Measurements from ENCODE around the gene C20orf141. TPM values are rescaled to one million over a fixed set of nuclear protein-coding genes. Genes with fewer than 3 reads are reported as not detected.
"Not testable (repeated sequence)": the region's sequence is repeated elsewhere in the genome, so short reads cannot be mapped to it uniquely, and the experiment has no call there.

Gene C20orf141
- polyA plus RNA-seq, 4 donors, result not detected

DNA sequence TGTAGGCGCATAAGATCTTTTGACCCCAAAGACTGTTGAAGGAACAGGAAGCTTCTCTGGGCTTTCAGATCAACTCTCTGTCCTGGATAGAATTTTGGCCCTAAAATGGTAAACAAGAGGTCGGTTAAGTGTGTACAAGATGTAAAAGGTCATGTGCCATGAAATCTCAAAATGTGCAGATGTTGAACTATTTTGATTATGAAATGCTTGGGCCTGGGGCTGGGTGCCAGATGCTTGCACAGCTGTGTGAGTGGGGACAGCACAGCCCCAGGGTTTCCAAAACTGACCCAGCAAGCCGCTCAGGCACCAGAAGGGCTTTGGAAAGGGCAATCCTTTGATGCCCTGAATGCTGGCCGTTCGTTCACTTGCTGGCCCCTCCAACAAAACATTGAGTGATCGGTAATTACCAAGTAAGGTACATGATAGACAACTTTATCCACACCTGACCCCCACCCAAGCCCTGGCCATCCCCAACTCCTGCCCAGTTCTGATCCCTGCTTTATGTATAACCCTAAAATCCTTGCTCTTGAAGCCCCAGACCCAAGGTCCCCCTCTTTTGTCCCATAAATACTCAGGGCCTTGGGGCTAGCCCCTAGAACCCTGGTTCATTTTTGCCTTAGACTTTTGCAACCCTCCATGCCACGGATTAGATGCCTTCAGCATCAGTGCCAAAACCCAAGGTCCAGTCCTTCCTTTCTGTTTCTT lies 3.3 kb downstream of the C20orf141 start:
- no peak for DNase-seq (ENCODE audit: low read depth in 4 of 4, low spot score in 3 of 4)

- DNase-seq (ENCODE audit: low read depth in 4 of 4, low spot score in 3 of 4), result no peak
Observed at GRCh38 chr20:2820084-2820895, 5.5 kb downstream of the C20orf141 start.

DNA sequence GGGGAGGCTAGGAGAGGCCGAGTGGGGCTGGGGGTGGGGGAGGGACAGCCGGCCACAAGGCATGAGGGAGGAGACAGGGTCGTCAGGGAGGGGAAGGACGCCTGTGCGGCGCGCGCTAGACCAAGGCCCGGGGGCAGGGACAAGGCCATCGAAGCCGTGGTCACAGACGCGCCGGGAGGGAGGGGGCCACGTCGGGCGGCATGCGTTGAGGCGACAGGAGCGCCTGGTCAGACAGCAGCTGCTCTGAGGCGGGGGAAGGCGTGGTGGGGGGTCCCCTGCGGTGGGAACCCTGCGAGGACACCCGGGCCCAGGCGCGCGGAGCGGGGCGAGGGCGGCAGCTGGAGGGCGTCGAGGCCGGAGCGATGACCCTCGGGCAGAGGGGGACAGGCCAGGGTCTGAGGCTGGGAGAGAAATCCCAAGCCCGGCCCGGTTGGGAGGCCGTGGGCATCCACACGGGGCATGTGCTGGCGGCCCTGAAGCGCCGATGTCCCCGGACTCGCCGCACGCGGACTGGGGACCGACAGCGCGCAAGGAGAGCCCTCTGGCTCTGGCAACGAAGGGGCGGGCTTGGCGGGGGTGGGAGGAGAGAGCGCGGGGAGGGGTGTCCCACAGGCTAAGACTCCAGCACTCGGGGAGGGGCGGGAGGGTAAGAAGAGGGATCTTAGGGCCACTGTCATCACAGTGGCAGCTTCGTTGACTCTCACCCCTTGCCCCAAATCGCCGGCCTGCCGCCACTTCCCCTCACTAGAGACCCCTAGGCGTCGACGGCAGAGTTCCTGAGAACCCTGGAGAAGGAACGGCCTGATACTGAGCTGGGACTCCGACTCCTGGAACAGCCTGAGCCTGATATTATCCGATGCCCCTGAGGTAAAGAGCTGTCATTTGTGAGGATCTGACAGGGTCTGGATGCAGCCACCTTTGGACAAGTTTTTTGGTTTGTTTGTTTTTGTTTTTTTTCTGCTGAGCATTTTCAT lies 6.4 kb downstream of the C20orf141 start:
- no peak for DNase-seq (ENCODE audit: low read depth in 4 of 4, low spot score in 3 of 4)

DNA sequence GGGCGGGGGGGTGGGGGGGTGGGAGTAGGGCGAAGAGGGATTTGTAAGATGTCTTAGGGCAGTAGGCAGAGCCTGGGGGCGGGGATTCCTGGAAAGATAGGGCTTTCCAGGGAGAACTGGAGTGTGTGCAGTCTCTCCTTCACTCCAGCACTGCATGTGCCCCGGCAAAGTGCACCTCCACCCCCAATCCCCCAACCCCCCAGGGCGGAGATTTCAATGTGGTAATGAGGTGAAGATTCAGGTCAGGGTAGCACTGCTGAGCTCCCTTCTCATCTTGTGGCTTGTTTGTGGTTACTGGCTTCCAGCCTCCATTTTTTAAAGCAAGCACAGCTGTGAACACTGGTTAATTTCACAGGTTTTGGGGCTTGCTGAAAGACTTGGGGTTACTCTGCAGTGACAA lies 7.3 kb downstream of the C20orf141 start:
- no peak for DNase-seq (ENCODE audit: low read depth in 4 of 4, low spot score in 3 of 4)

DNA sequence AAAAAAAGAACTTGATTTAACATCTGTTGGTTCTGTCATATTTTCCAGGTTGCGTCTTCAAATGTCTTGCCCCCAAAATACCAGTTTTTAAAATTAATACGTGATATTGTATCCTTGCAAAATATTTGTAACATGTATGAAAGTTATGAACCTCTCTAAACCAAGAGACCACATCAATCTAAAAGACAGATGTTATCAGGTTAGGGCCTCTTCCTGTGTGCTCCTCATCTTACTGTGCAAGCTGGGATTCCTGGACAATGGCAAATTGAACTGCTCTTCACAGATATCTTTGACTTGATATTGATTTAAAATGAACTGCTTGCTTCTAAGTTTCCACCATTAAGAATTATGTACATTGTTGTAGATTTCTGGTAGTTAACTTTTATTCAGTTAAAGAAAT lies 11.0 kb downstream of the C20orf141 start:
- no peak for DNase-seq (ENCODE audit: low read depth in 4 of 4, low spot score in 3 of 4)

GRCh38 chr20:2826655-2827054 lies 11.9 kb downstream of the C20orf141 start:
- DNase-seq (ENCODE audit: low read depth in 4 of 4, low spot score in 3 of 4), result no peak

DNA sequence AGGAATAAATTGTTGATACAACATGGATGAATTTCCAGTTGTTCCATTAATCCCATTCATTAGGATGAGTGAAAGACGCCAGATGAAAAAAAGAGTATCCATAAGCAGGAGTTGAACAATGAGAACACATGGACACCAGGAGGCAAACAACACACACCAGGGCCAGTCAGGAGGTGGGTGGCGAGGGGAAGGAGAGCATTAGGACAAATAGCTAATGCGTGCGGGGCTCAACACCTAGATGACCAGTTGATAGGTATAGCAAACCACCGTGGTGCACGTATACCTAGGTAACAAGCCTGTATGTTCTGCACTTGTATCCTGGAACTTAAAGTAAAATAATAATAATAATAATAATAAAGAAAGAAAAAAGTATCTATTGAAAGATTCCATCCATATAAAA lies 14.6 kb downstream of the C20orf141 start:
- DNase-seq (ENCODE audit: low read depth in 4 of 4, low spot score in 3 of 4), result no peak

- DNase-seq (ENCODE audit: low read depth in 4 of 4, low spot score in 3 of 4), result not testable (repeated sequence)
Observed at GRCh38 chr20:2831206-2831605, 16.4 kb downstream of the C20orf141 start.

DNA sequence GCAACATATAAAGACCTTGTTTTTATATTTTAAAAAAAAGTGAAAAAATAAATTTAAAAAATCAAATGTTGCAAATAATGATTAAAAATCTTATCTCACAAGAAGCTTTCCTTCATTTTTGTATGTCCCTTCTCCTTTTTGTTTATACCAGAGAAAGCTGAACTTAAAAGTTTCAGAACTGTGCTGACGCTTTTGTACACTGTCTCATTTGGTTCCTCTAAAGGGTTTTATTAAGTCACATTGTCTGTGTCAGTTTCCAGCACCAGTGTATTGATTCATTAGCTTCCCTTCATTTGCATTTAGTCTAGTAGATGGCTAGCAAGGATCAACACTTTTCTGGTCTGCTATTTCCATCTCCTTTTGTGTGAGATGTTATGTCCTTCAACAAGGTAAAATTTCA lies 19.0 kb downstream of the C20orf141 start:
- DNase-seq (ENCODE audit: low read depth in 4 of 4, low spot score in 3 of 4), result no peak

DNA sequence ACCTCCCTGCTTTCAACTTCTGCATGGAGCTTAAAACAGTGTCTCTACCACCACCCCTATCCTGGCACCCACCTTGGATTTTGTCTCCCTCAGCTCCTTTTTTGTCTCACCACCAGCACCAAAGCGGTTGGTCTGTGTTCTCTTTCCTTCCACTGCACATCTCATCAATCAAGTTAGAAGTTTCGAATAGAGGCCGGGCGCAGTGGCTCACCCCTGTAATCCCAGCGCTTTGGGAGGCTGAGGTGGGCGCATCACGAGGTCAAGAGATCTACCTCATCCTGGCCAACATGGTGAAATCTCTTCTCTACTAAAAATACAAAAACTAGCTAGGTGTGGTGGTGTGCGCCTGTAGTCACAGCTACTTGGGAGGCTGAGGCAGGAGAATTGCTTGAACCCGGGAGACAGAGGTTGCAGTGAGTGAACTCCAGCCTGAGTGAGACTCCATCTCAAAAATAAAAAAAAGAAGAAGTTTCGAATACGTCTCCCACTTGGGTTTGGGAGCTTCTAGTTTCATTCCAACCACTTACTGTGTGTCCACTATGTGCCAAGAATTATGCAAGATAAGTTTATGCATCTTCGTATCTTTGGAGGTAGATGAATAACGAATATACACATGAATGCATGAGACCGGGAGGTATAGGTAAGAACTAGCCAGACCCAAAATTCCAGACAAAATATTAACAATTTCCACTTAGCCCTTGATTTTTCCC lies 19.8 kb downstream of the C20orf141 start:
- DNase-seq (ENCODE audit: low read depth in 4 of 4, low spot score in 3 of 4), result no peak

GRCh38 chr20:2835331-2835796 lies 20.6 kb downstream of the C20orf141 start:
- DNase-seq (ENCODE audit: low read depth in 4 of 4, low spot score in 3 of 4), result no peak

DNA sequence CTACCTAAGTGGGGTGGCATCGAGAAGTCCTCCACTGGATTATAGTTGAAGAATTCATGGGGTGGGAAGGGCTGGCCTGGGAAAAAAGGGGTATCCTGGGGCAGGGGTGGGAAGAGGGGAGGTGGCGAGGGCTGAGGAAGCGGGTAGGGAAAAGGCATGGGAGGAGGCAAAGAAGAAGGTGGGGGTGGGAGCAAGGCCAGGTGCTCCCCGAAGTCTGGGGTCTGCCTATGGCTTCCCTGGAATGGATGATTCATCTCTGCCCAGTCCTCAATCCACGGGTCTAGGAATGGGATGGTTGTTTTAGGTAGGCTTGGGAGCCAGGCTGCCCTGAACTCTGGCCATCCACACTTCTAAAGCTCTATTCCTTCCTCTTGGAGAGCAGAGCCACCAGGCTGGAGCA lies 21.2 kb downstream of the C20orf141 start:
- no peak for DNase-seq (ENCODE audit: low read depth in 4 of 4, low spot score in 3 of 4)

DNA sequence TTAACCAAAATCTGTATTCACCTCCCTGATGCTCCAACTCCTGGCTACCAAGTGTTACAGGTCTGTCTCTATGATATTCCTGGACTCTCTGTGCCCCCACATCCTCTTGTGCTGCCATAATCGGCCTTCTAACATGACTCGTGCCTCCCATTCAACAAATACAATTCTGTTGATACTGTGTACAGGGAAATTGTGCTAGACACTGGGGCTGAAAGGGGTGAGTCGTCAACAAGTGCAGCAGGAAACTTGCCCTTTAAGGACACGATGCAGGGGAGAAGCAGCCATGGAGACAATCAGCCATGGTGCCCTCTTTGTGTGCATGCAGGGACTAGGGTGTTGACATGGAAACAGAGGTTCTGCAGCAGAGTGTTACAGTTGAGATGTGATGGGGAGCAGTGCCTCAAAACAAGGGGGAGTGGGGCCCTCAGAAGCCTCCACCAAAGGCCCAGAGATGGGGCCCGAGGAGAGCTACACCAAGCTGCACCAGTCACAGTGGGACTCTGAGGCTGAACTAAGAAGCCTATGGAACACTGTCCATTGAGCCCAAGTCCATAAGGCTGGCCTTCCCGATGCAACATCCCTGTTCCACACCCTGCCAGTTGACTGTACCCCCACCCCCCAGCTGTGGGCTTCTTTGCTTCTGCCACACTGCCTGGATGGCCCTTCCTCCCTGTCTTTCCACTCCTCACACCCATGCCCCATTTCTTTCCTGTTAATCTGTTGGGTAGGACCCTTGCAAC lies 22.6 kb downstream of the C20orf141 start:
- DNase-seq (ENCODE audit: low read depth in 4 of 4, low spot score in 3 of 4), result no peak

GRCh38 chr20:2838170-2838797 lies 23.5 kb downstream of the C20orf141 start:
- no peak for DNase-seq (ENCODE audit: low read depth in 4 of 4, low spot score in 3 of 4)

- no peak for DNase-seq (ENCODE audit: low read depth in 4 of 4, low spot score in 3 of 4)
Observed at GRCh38 chr20:2838847-2839671, 24.3 kb downstream of the C20orf141 start.

GRCh38 chr20:2839732-2840137 lies 24.9 kb downstream of the C20orf141 start:
- no peak for DNase-seq (ENCODE audit: low read depth in 4 of 4, low spot score in 3 of 4)

DNA sequence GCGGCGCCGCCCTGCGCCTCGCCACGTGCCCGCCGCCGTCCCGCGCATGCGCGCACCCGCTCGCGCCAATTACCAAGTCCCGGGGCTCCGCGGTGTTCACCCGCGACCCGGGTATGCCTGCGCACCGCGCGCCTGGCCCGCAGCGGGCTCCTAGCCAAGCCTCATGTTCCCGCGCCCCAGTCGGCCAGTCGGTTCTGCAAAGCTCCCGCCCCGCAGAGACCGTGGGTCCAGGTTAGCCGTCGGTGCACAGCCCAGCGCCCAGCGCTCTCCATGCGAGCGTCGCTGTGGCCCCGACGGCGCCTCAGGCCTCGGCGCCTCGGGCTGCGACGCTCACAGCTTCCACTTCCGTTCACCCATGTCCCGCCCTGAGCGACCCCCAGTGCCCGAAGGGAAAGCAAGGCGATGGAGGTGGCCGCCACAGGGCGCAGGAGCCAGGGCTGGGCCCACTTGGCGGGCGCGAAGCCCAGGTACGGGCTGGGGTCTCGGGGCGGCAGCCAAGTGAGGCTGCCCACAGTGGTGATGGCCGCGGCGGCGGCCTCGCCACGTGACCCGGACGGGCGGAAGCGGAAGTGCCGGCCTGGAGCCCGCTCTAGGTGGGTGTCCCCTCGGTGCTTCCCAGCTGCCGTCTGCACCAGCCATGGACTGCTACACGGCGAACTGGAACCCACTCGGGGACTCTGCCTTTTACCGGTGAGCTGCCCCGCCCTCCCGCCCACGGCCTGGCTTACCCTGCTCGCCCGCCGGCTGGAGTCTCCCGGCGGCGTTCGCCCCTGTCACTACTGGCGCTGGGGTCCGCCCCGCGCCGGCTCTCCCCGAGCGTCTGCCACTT lies 25.6 kb downstream of the C20orf141 start, which contains the start of the genes PCED1A and VPS16:
PCED1A (minus strand) TSS at position 518 of the 829 bp plus-strand sequence. CDS start 743 bp downstream, outside the sequence.
VPS16 (plus strand) TSS at position 608 of the 829 bp plus-strand sequence; CDS start at position 638, 30 bp downstream.
- peak in 3 of 4 donors; percentile 77 to 81 (median 80) for DNase-seq (ENCODE audit: low read depth in 4 of 4, low spot score in 3 of 4)
